ENCODE results near the gene FANK1.

The FANK1 gene

DNA sequence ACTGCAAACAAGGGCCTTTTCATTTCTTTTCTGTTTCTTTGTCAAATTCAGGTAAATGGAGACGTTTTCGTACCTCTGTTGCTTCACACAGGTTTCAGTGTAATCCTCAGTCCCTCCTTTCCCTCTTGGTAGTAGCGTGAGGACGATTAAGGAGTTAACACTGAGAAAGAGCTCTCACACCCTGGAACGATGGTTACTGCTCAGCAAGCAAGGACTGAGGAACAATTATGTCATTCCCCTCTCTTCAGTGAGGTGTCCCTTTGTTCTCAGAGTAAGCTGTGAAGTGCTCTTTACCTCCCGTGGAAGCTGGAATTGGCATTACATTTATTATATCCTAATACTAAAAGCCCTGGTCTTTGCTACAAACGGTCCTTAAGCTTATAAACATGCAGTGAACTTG, 95.9 kb downstream of the FANK1 start:
- no peaks in the 10 kb centered on the region for H3K4me1 ChIP-seq (ENCODE audit: control insufficient read depth, insufficient read depth, low read length)
- H3K36me3 ChIP-seq (ENCODE audit: control insufficient read depth, insufficient read depth, low read length), result no peaks in the 10 kb centered on the region
- no peak overlapping the region for H3K9ac ChIP-seq (ENCODE audit: low read length)
- no peaks in the 10 kb centered on the region for H3K27me3 ChIP-seq (ENCODE audit: control insufficient read depth, insufficient read depth, low read length)
- no peak overlapping the region for H3K27ac ChIP-seq (ENCODE audit: low read depth, low read length)
- H3K4me3 ChIP-seq (ENCODE audit: low read depth, low read length), result no peak overlapping the region
- H3K9me3 ChIP-seq (ENCODE audit: control insufficient read depth, insufficient read depth, low read depth, low read length), result peaks cover 15% of the 10 kb centered on the region; the same call in 1 of the 2 replicates

DNA sequence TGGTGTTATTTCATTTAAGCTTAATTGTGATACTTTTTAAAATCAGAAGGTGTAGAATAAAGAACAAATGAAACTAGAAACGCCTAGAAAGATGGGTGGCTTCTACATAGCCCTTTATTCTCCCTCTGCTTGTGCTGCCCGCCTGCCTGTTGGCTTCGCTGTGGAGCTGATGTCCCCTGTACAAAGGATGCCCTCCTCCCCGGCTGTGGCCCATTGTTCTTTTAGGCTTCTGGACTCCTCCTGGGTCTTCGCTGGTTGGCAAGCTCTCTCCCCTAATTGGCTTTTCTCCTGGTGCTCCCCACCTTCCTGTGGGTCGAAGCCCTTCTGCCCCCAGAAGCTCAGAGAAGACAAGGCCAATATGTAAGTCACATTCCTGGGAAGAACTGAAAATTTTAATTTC, 98.2 kb downstream of the FANK1 start:
- Histone ChIP-seq H3K4me3 (ENCODE audit: low read depth, low read length) (no peak overlapping the region), H3K9me3 (ENCODE audit: control insufficient read depth, insufficient read depth, low read depth, low read length) (peaks cover 15% of the 10 kb centered on the region; the same call in 1 of the 2 replicates), H3K4me1 (ENCODE audit: control insufficient read depth, insufficient read depth, low read length) (no peaks in the 10 kb centered on the region), H3K27me3 (ENCODE audit: control insufficient read depth, insufficient read depth, low read length) (no peaks in the 10 kb centered on the region), H3K9ac (ENCODE audit: low read length) (no peak overlapping the region), H3K36me3 (ENCODE audit: control insufficient read depth, insufficient read depth, low read length) (no peaks in the 10 kb centered on the region), H3K27ac (ENCODE audit: low read depth, low read length) (no peak overlapping the region)

DNA sequence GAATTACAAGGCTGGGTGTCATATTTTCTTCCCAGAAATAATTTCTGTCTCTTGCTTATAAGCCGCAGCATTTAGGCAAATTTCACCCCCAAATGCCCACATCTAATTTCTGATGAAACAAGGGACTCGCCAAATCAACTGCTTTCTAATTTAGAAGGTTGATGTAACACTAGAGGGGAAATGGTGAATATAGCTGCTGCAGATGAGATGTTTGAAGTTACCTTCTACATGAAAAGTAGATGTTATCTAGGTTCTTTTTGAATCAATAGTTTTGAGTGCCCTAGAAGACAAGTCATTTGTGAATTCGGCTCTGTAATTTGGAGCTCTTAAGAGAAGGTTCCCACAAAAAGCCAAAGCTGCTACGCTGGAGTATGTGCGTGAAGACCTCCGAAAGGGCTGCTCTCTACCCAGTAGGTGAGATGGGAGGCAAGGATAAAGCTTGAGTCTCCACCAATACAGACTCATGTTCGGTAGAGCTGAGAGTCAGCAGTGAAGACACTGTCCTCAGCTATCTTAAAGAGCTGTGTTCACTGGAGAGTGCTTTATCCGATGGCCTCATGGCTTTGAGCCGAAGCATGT, 99.5 kb downstream of the FANK1 start:
- Histone ChIP-seq H3K4me1 (ENCODE audit: control insufficient read depth, insufficient read depth, low read length) (no peaks in the 10 kb centered on the region), H3K27me3 (ENCODE audit: control insufficient read depth, insufficient read depth, low read length) (no peaks in the 10 kb centered on the region), H3K27ac (ENCODE audit: low read depth, low read length) (no peak overlapping the region), H3K4me3 (ENCODE audit: low read depth, low read length) (no peak overlapping the region), H3K36me3 (ENCODE audit: control insufficient read depth, insufficient read depth, low read length) (no peaks in the 10 kb centered on the region), H3K9ac (ENCODE audit: low read length) (no peak overlapping the region), H3K9me3 (ENCODE audit: control insufficient read depth, insufficient read depth, low read depth, low read length) (peaks cover 5% of the 10 kb centered on the region; the same call in 1 of the 2 replicates)

DNA sequence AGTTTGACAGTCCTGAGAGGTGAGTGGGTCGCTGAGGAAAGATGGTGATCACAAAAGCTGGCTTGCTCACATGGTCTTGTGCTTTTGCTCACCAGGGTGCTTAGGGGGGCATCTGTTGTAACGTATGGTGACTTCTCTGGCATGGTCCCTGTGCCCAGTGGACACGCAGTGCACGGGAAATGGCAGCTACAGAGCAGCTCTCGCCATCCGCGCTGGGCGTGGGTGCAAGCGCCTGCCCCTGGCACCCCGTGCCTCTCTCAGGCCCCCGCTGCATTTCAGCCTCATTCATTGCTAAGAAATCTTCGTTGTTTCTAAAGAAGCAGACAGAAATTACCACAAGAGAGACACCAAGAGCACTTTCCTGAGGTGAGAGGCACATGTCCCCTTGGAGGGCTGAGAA, 101.2 kb downstream of the FANK1 start:
- Histone ChIP-seq H3K27ac (ENCODE audit: low read depth, low read length) (no peak overlapping the region), H3K4me1 (ENCODE audit: control insufficient read depth, insufficient read depth, low read length) (no peaks in the 10 kb centered on the region), H3K36me3 (ENCODE audit: control insufficient read depth, insufficient read depth, low read length) (no peaks in the 10 kb centered on the region), H3K4me3 (ENCODE audit: low read depth, low read length) (no peak overlapping the region), H3K9ac (ENCODE audit: low read length) (no peak overlapping the region), H3K9me3 (ENCODE audit: control insufficient read depth, insufficient read depth, low read depth, low read length) (no peaks in the 10 kb centered on the region), H3K27me3 (ENCODE audit: control insufficient read depth, insufficient read depth, low read length) (no peaks in the 10 kb centered on the region)

DNA sequence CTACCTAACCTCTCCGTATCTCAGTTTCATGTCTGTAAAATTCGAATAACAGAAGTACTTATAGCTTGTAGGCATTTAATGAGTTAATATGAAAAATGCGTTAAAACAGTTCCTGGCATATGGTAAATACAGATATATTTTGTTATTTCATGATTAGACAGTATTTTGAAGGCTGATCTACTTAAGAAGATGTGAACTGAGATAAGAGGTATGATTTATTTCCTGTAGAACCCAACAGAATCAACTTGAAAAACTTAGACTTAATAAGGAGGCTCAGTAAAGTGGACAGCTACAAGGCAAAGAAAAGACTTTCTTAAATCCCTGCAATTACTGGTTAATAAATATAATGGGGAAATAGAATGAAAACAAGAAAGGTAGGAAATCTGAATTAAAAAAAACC, 103.3 kb downstream of the FANK1 start:
- Histone ChIP-seq H3K27me3 (ENCODE audit: control insufficient read depth, insufficient read depth, low read length) (no peaks in the 10 kb centered on the region), H3K27ac (ENCODE audit: low read depth, low read length) (no peak overlapping the region), H3K9ac (ENCODE audit: low read length) (no peak overlapping the region), H3K4me1 (ENCODE audit: control insufficient read depth, insufficient read depth, low read length) (no peaks in the 10 kb centered on the region), H3K36me3 (ENCODE audit: control insufficient read depth, insufficient read depth, low read length) (no peaks in the 10 kb centered on the region), H3K9me3 (ENCODE audit: control insufficient read depth, insufficient read depth, low read depth, low read length) (no peaks in the 10 kb centered on the region), H3K4me3 (ENCODE audit: low read depth, low read length) (no peak overlapping the region)

DNA sequence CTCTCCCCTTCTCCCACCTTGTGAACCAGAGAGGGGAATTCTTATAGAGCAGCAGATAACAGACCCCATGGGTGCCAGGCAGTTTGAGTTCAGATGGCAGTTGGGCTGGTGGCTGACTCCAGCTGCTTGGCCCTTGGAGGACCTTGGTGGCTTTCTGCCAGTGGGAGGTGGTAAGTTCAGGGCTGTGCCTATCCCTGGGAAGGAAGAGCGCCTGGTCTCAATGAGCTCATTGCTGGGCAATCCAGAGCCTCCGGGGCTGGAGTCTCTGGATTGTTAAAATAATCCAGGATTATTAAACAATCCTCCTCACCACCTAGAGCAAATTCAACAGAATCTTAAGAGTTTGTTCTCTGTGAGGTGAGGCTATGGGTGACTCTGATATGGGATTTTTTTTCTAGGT, 105.2 kb downstream of the FANK1 start:
- Histone ChIP-seq H3K4me3 (ENCODE audit: low read depth, low read length) (no peak overlapping the region), H3K27ac (ENCODE audit: low read depth, low read length) (no peak overlapping the region), H3K9me3 (ENCODE audit: control insufficient read depth, insufficient read depth, low read depth, low read length) (no peaks in the 10 kb centered on the region), H3K36me3 (ENCODE audit: control insufficient read depth, insufficient read depth, low read length) (no peaks in the 10 kb centered on the region), H3K4me1 (ENCODE audit: control insufficient read depth, insufficient read depth, low read length) (no peaks in the 10 kb centered on the region), H3K27me3 (ENCODE audit: control insufficient read depth, insufficient read depth, low read length) (no peaks in the 10 kb centered on the region), H3K9ac (ENCODE audit: low read length) (no peak overlapping the region)

DNA sequence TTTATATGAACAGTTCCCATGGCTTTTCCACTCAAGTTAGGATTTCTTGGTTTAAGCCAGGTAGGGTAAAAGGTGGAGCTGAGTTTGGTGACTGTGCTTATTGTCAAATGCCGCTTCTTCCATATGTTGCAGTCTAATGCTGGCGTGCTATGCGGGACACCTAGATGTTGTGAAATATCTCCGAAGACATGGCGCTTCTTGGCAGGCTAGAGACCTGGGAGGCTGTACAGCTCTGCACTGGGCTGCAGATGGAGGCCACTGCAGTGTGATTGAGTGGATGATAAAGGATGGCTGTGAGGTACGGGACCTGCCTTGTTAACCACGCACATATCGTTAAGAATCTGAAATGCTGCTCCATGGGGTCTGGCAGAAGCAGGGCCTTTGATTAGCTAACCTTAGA, 108.4 kb downstream of the FANK1 start:
- no peak overlapping the region for H3K4me3 ChIP-seq (ENCODE audit: low read depth, low read length)
- H3K9ac ChIP-seq (ENCODE audit: low read length), result no peak overlapping the region
- H3K4me1 ChIP-seq (ENCODE audit: control insufficient read depth, insufficient read depth, low read length), result no peaks in the 10 kb centered on the region
- no peaks in the 10 kb centered on the region for H3K36me3 ChIP-seq (ENCODE audit: control insufficient read depth, insufficient read depth, low read length)
- no peaks in the 10 kb centered on the region for H3K27me3 ChIP-seq (ENCODE audit: control insufficient read depth, insufficient read depth, low read length)
- no peaks in the 10 kb centered on the region for H3K9me3 ChIP-seq (ENCODE audit: control insufficient read depth, insufficient read depth, low read depth, low read length)
- no peak overlapping the region for H3K27ac ChIP-seq (ENCODE audit: low read depth, low read length)

DNA sequence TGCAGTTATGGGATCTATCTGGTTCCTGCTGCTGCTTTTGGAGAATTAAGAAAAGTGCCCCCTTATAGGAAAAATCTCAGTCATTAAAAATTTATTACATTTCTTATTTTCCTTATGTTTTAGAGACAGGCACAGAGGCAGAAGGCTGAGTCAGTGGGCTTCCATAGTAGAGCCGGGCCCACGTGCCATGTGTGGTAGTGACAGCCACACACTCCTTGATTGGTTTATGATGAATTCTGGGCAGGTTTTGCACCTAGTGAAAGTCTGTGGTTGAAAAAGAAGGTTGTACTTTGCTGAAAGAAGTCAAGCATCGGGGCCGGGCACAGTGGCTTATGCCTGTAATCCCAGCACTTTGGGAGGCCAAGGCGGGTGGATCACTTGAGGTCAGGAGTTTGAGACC, 109.9 kb downstream of the FANK1 start:
- H3K4me1 ChIP-seq (ENCODE audit: control insufficient read depth, insufficient read depth, low read length), result no peaks in the 10 kb centered on the region
- H3K9me3 ChIP-seq (ENCODE audit: control insufficient read depth, insufficient read depth, low read depth, low read length), result no peaks in the 10 kb centered on the region
- H3K36me3 ChIP-seq (ENCODE audit: control insufficient read depth, insufficient read depth, low read length), result no peaks in the 10 kb centered on the region
- H3K27me3 ChIP-seq (ENCODE audit: control insufficient read depth, insufficient read depth, low read length), result no peaks in the 10 kb centered on the region
- H3K9ac ChIP-seq (ENCODE audit: low read length), result no peak overlapping the region
- no peak overlapping the region for H3K27ac ChIP-seq (ENCODE audit: low read depth, low read length)
- no peak overlapping the region for H3K4me3 ChIP-seq (ENCODE audit: low read depth, low read length)

DNA sequence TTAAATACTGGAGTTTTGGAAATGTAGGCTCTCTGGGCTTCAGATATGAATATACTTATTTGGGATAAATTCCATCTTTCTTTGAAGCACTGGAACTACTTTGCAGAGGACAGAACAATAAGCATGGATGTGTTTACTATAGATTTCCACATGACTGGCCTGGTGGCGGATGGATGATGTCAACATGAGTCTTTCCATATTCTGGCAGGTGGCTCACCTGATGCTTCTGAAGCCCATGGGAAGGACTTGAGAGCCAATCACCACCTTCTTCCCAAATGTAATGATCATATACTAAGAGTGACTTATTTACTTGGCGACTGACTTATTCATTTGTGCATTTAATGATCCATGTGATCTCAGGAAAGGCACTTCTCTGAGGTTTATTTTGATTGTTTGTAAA, 110.5 kb downstream of the FANK1 start:
- no peaks in the 10 kb centered on the region for H3K36me3 ChIP-seq (ENCODE audit: control insufficient read depth, insufficient read depth, low read length)
- no peaks in the 10 kb centered on the region for H3K4me1 ChIP-seq (ENCODE audit: control insufficient read depth, insufficient read depth, low read length)
- no peaks in the 10 kb centered on the region for H3K27me3 ChIP-seq (ENCODE audit: control insufficient read depth, insufficient read depth, low read length)
- H3K9me3 ChIP-seq (ENCODE audit: control insufficient read depth, insufficient read depth, low read depth, low read length), result no peaks in the 10 kb centered on the region
- no peak overlapping the region for H3K9ac ChIP-seq (ENCODE audit: low read length)
- H3K4me3 ChIP-seq (ENCODE audit: low read depth, low read length), result no peak overlapping the region
- H3K27ac ChIP-seq (ENCODE audit: low read depth, low read length), result no peak overlapping the region

DNA sequence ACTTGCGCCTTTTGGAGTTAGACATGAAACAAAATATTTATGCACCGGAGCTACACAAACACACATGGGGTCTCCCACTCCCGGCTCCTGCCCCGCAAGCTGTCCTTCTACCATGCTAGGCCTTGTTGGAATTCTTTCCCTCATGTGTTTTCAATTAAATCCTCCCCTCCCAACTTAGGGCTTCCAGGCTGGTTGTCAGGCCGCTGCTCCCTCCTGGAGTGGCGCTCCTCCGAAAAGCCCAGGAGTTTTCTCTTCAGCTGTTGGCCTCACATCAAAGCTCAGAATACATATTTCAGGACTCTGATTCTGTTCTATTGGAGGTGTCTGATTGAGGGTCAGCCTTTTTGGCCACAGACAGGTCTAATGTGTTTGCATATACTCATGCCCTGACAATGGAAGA, 113.3 kb downstream of the FANK1 start:
- Histone ChIP-seq H3K9me3 (ENCODE audit: control insufficient read depth, insufficient read depth, low read depth, low read length) (no peaks in the 10 kb centered on the region), H3K27ac (ENCODE audit: low read depth, low read length) (no peak overlapping the region), H3K4me1 (ENCODE audit: control insufficient read depth, insufficient read depth, low read length) (peaks cover 6% of the 10 kb centered on the region; the same call in 1 of the 2 replicates), H3K9ac (ENCODE audit: low read length) (no peak overlapping the region), H3K36me3 (ENCODE audit: control insufficient read depth, insufficient read depth, low read length) (no peaks in the 10 kb centered on the region), H3K27me3 (ENCODE audit: control insufficient read depth, insufficient read depth, low read length) (no peaks in the 10 kb centered on the region), H3K4me3 (ENCODE audit: low read depth, low read length) (no peak overlapping the region)

DNA sequence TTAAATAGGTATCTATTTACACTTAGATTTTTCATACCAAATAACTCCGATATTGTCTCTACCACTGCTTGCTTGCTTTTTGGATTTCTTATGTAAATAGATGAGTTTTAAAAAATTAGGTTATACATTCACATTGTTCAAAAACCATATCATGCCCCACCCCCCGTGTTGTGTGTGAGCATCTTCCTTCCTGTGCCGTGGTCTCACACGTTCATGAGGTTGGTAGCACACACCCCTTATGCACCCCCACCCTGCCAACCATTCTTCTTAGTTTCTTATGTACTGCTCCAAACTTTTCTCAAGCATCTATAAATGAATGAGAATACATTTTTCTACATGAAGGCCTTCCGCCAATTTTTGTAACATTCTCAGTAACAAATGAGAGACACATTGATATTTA, 115.6 kb downstream of the FANK1 start:
- Histone ChIP-seq H3K27me3 (ENCODE audit: control insufficient read depth, insufficient read depth, low read length) (no peaks in the 10 kb centered on the region), H3K9ac (ENCODE audit: low read length) (no peak overlapping the region), H3K36me3 (ENCODE audit: control insufficient read depth, insufficient read depth, low read length) (no peaks in the 10 kb centered on the region), H3K4me1 (ENCODE audit: control insufficient read depth, insufficient read depth, low read length) (peaks cover 6% of the 10 kb centered on the region; the same call in 1 of the 2 replicates), H3K9me3 (ENCODE audit: control insufficient read depth, insufficient read depth, low read depth, low read length) (no peaks in the 10 kb centered on the region), H3K4me3 (ENCODE audit: low read depth, low read length) (no peak overlapping the region), H3K27ac (ENCODE audit: low read depth, low read length) (no peak overlapping the region)

DNA sequence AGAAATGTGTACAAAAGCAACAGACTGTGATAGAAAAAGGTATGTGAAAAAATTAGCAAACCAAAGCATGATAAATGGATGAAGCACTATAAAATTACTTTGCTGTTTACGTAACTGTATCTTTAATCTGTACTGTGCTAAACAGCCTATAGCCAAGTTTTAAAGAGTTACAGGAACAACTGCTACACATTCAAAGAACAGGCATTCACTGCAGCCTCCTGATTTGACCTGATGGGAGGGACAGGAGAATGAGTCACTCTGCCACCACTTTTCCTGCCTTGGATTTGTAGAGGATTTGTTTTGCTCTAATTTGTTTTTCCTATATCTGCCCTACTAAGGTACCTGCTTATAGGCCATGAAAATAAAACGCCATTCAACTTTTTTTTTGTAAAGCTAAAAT, 116.1 kb downstream of the FANK1 start:
- no peaks in the 10 kb centered on the region for H3K36me3 ChIP-seq (ENCODE audit: control insufficient read depth, insufficient read depth, low read length)
- H3K9ac ChIP-seq (ENCODE audit: low read length), result no peak overlapping the region
- no peaks in the 10 kb centered on the region for H3K9me3 ChIP-seq (ENCODE audit: control insufficient read depth, insufficient read depth, low read depth, low read length)
- H3K27me3 ChIP-seq (ENCODE audit: control insufficient read depth, insufficient read depth, low read length), result no peaks in the 10 kb centered on the region
- H3K27ac ChIP-seq (ENCODE audit: low read depth, low read length), result no peak overlapping the region
- peaks cover 6% of the 10 kb centered on the region; the same call in 1 of the 2 replicates for H3K4me1 ChIP-seq (ENCODE audit: control insufficient read depth, insufficient read depth, low read length)
- H3K4me3 ChIP-seq (ENCODE audit: low read depth, low read length), result no peak overlapping the region

All from HUES6 (cell line).